Loucy (cell line): Measurements from ENCODE around the gene NANOS3.

Experiments used
- H2AFZ ChIP-seq: fragments of 200-600 bp; sonication (generic); 2 replicates; pipeline ENCODE4 v1.6.0; 2016; ENCODE audit warnings: antibody characterized with exemption, mild to moderate bottlenecking, low read length, moderate library complexity
- H3F3A ChIP-seq: fragments of 200-600 bp; 2 replicates; pipeline ENCODE4 v1.6.0; 2016; ENCODE audit warnings: antibody characterized with exemption, low read depth, mild to moderate bottlenecking
- H3K27me3 ChIP-seq: fragments of 200-600 bp; sonication (generic); 2 replicates; pipeline ENCODE4 v1.6.1; 2014; ENCODE audit warnings: low read length, mild to moderate bottlenecking; ENCODE audit not compliant: insufficient read depth, poor library complexity, severe bottlenecking
- H3K36me3 ChIP-seq: fragments of 200-600 bp; sonication (generic); 2 replicates; pipeline ENCODE4 v1.6.1; 2016; ENCODE audit warnings: low read length; ENCODE audit not compliant: insufficient read depth
- H3K4me1 ChIP-seq: fragments of 200-600 bp; sonication (generic); 2 replicates; pipeline ENCODE4 v1.5.1; 2014; ENCODE audit warnings: low read length, mild to moderate bottlenecking; ENCODE audit not compliant: insufficient read depth, poor library complexity, severe bottlenecking
- H3K4me2 ChIP-seq: fragments of 200-600 bp; sonication (generic); 2 replicates; pipeline ENCODE4 v1.6.0; 2014; ENCODE audit warnings: antibody characterized with exemption, low read length, low read depth, mild to moderate bottlenecking; ENCODE audit not compliant: poor library complexity, severe bottlenecking
- H3K4me3 ChIP-seq: fragments of 200-600 bp; sonication (generic); 2 replicates; pipeline ENCODE4 v1.5.1; 2014; ENCODE audit warnings: low read length, mild to moderate bottlenecking, mixed read lengths; ENCODE audit not compliant: poor library complexity, severe bottlenecking
- H3K79me2 ChIP-seq: fragments of 200-600 bp; sonication (generic); 2 replicates; pipeline ENCODE4 v1.6.1; 2014; ENCODE audit warnings: low read length; ENCODE audit not compliant: insufficient read depth
- H3K9ac ChIP-seq: fragments of 200-600 bp; sonication (generic); 2 replicates; pipeline ENCODE4 v1.6.0; 2014; ENCODE audit warnings: mild to moderate bottlenecking, low read depth, low read length, moderate library complexity; ENCODE audit not compliant: poor library complexity, severe bottlenecking
- H3K9me2 ChIP-seq: fragments of 200-600 bp; sonication (generic); replicated peaks from 2 replicates; pipeline ENCODE4 v1.6.1; 2016; ENCODE audit warnings: low read depth, low read length, mixed read lengths
- H3K9me3 ChIP-seq: fragments of 200-600 bp; sonication (generic); 2 replicates; pipeline ENCODE4 v1.6.1; 2014; ENCODE audit warnings: mild to moderate bottlenecking, antibody characterized with exemption, low read length, low read depth; ENCODE audit not compliant: insufficient read depth
- H4K20me1 ChIP-seq: fragments of 200-600 bp; sonication (generic); 2 replicates; pipeline ENCODE4 v1.6.0; 2014; ENCODE audit warnings: antibody characterized with exemption, low read length, mild to moderate bottlenecking; ENCODE audit not compliant: insufficient read depth, poor library complexity, severe bottlenecking
- EZH2phosphoT487 ChIP-seq: fragments of 200-600 bp; IDR thresholded peaks from 2 replicates; pipeline ENCODE4 v1.6.1; 2018; ENCODE audit warnings: antibody characterized with exemption, mild to moderate bottlenecking, moderate library complexity, borderline replicate concordance
- TF ChIP-seq, protein P1 (sequence below): fragments of 200-600 bp; sonication (generic); conservative IDR thresholded peaks from 2 replicates; pipeline ENCODE4 v1.5.1; 2014; ENCODE audit warnings: mild to moderate bottlenecking, antibody characterized with exemption, low read length

The NANOS3 gene

DNA sequence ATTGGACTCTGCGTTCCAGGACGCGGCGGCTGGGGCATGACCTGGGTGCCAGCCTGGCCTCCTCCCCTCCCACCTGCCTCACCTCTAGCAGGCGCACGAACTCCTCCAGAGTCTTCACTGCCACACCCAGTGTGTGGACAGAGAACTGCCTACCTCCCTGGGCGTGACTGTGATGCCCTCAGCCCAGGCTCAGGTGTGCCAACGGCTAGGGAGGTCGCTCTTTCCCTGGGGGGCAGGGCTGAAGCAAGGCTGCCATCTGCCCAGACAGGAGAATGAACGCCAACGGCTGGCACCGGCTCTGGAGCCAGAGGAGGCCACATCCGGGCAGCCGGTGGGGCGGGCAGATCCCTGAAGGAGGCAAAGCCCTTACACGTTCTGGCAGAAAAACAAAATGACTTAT is 11.3 kb downstream of the NANOS3 start:
- TF ChIP-seq EZH2phosphoT487: no peak
- TF ChIP-seq, protein P1, sequence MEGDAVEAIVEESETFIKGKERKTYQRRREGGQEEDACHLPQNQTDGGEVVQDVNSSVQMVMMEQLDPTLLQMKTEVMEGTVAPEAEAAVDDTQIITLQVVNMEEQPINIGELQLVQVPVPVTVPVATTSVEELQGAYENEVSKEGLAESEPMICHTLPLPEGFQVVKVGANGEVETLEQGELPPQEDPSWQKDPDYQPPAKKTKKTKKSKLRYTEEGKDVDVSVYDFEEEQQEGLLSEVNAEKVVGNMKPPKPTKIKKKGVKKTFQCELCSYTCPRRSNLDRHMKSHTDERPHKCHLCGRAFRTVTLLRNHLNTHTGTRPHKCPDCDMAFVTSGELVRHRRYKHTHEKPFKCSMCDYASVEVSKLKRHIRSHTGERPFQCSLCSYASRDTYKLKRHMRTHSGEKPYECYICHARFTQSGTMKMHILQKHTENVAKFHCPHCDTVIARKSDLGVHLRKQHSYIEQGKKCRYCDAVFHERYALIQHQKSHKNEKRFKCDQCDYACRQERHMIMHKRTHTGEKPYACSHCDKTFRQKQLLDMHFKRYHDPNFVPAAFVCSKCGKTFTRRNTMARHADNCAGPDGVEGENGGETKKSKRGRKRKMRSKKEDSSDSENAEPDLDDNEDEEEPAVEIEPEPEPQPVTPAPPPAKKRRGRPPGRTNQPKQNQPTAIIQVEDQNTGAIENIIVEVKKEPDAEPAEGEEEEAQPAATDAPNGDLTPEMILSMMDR: no peak
- no peak overlapping the region for H3K4me3 ChIP-seq
- no peaks in the 10 kb centered on the region for H3F3A ChIP-seq
- H3K4me1 ChIP-seq: peaks cover 7% of the 10 kb centered on the region
- H3K79me2 ChIP-seq: no peaks in the 10 kb centered on the region
- no peak overlapping the region for H3K4me2 ChIP-seq
- no peak overlapping the region for H3K9ac ChIP-seq
- H3K9me3 ChIP-seq: no peaks in the 10 kb centered on the region
- no peak overlapping the region for H2AFZ ChIP-seq
- H3K27me3 ChIP-seq: no peaks in the 10 kb centered on the region
- no peaks in the 10 kb centered on the region for H4K20me1 ChIP-seq
- H3K36me3 ChIP-seq: peaks cover 18% of the 10 kb centered on the region; the same call in 1 of the 2 replicates
- H3K9me2 ChIP-seq: no peaks in the 10 kb centered on the region

DNA sequence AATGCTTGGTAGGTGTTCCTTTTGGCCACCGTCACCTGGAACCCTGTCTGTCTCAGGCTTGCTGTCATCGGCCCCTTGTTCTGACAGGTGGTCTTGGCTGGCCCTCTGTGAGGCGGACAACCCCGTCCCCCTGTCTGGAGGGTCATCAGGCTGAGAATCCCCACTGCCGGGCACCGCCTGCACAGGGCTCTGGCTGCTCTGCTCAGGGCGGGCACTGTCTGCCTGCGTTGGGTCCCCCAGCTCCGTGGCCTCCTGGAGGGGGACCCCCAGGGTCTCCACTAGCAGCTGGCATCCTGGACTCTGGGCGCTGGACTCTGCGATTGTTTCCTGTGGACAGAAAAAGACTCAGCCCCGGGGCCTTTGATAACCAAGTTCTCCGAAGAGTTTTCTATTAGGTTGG is 13.2 kb downstream of the NANOS3 start:
- H3F3A ChIP-seq: no peaks in the 10 kb centered on the region

GRCh38 chr19:13892870-13893269 is 15.9 kb downstream of the NANOS3 start:
- H3K9me2 ChIP-seq: no peaks in the 10 kb centered on the region
- no peaks in the 10 kb centered on the region for H3K27me3 ChIP-seq
- H3K4me3 ChIP-seq: no peak overlapping the region
- H3K4me2 ChIP-seq: no peak overlapping the region
- H3K4me1 ChIP-seq: no peaks in the 10 kb centered on the region
- no peak for TF ChIP-seq EZH2phosphoT487
- TF ChIP-seq, protein P1: no peak
- H3F3A ChIP-seq: no peaks in the 10 kb centered on the region
- no peak overlapping the region for H3K9ac ChIP-seq
- H2AFZ ChIP-seq: no peak overlapping the region
- H3K9me3 ChIP-seq: no peaks in the 10 kb centered on the region
- H4K20me1 ChIP-seq: no peaks in the 10 kb centered on the region
- peaks cover 8% of the 10 kb centered on the region for H3K79me2 ChIP-seq
- peaks cover 28% of the 10 kb centered on the region; the same call in 1 of the 2 replicates for H3K36me3 ChIP-seq

More for the DNA sequence above, 13.2 kb downstream of the NANOS3 start:
- no peak overlapping the region for H3K4me2 ChIP-seq
- H3K9me3 ChIP-seq: no peaks in the 10 kb centered on the region
- no peak overlapping the region for H3K4me3 ChIP-seq
- no peaks in the 10 kb centered on the region for H3K27me3 ChIP-seq
- peaks cover 28% of the 10 kb centered on the region; the same call in 1 of the 2 replicates for H3K36me3 ChIP-seq
- H3K79me2 ChIP-seq: no peaks in the 10 kb centered on the region
- H4K20me1 ChIP-seq: no peaks in the 10 kb centered on the region
- no peaks in the 10 kb centered on the region for H3K4me1 ChIP-seq
- no peaks in the 10 kb centered on the region for H3K9me2 ChIP-seq
- no peak overlapping the region for H2AFZ ChIP-seq
- no peak overlapping the region for H3K9ac ChIP-seq
- TF ChIP-seq, protein P1: no peak
- TF ChIP-seq EZH2phosphoT487: no peak
